ENCODE measurements around the gene NOL4L. TPM values are rescaled to one million over a fixed set of nuclear protein-coding genes. Genes with fewer than 3 reads are reported as not detected.
A peak's percentile ranks its signal among the peaks of the same experiment; 100 is the strongest.

NOL4L gene
- total RNA-seq, 2 experiments from 2014 or later, result 26.1 to 27.4 TPM

GRCh38 chr20:32484958-32485769 lies 100.0 kb downstream of the NOL4L start:
- H3K9me3 Mint-ChIP-seq, result no peaks in the 10 kb centered on the region
- CTCF ChIA-PET, result interaction anchor here (0.8 to 1.1 kb wide), 2 partner anchors 437 to 746 kb away, joined by 3 to 4 read pairs; no protein-coding TSS in a partner anchor
- POLR2A ChIA-PET, result interaction anchor here (0.6 kb wide), 1 partner anchor 36 kb away, joined by 5 read pairs; no protein-coding TSS in a partner anchor

GRCh38 chr20:32484225-32484957 lies 100.7 kb downstream of the NOL4L start:
- peaks cover 18% of the 10 kb centered on the region for H3K36me3 Mint-ChIP-seq (ENCODE audit: low read depth)
- H3K4me3 Mint-ChIP-seq, result peak overlapping the region; percentile 59
- no peak overlapping the region for H3K27ac Mint-ChIP-seq
- no peaks in the 10 kb centered on the region for H3K27me3 Mint-ChIP-seq
- H3K9me3 Mint-ChIP-seq, result no peaks in the 10 kb centered on the region
- CTCF ChIA-PET, result interaction anchor here (1.1 kb wide), 1 partner anchor 436 kb away, joined by 3 read pairs; no protein-coding TSS in a partner anchor
- DNase-seq, result peak; percentile 22
- H3K4me1 Mint-ChIP-seq, result peaks cover 28% of the 10 kb centered on the region
- POLR2A ChIA-PET, result no interaction called here

More at GRCh38 chr20:32484958-32485769, 100.0 kb downstream of the NOL4L start:
- DNase-seq, result peak; percentile 88
- H3K4me1 Mint-ChIP-seq, result peaks cover 28% of the 10 kb centered on the region
- peaks cover 19% of the 10 kb centered on the region for H3K36me3 Mint-ChIP-seq (ENCODE audit: low read depth)
- H3K4me3 Mint-ChIP-seq, result peak overlapping the region; percentile 79
- H3K27me3 Mint-ChIP-seq, result no peaks in the 10 kb centered on the region
- peak overlapping the region; percentile 87 for H3K27ac Mint-ChIP-seq

GRCh38 chr20:32483351-32484224 lies 101.5 kb downstream of the NOL4L start:
- DNase-seq, result peak; percentile 42
- H3K27me3 Mint-ChIP-seq, result no peaks in the 10 kb centered on the region
- POLR2A ChIA-PET, result no interaction called here
- no peaks in the 10 kb centered on the region for H3K9me3 Mint-ChIP-seq
- H3K4me3 Mint-ChIP-seq, result peak overlapping the region; percentile 69
- peaks cover 26% of the 10 kb centered on the region for H3K4me1 Mint-ChIP-seq
- peaks cover 16% of the 10 kb centered on the region for H3K36me3 Mint-ChIP-seq (ENCODE audit: low read depth)
- peak overlapping the region; percentile 41 for H3K27ac Mint-ChIP-seq
- CTCF ChIA-PET, result no interaction called here

- DNase-seq, result peak; percentile 40
- H3K27me3 Mint-ChIP-seq, result no peaks in the 10 kb centered on the region
- H3K4me3 Mint-ChIP-seq, result peak overlapping the region; percentile 68
- no peak overlapping the region for H3K27ac Mint-ChIP-seq
- CTCF ChIA-PET, result no interaction called here
- no peaks in the 10 kb centered on the region for H3K9me3 Mint-ChIP-seq
- peaks cover 11% of the 10 kb centered on the region for H3K36me3 Mint-ChIP-seq (ENCODE audit: low read depth)
- POLR2A ChIA-PET, result no interaction called here
- H3K4me1 Mint-ChIP-seq, result peaks cover 22% of the 10 kb centered on the region
Observed at GRCh38 chr20:32482442-32483261, 102.5 kb downstream of the NOL4L start.

GRCh38 chr20:32482143-32482441 lies 103.0 kb downstream of the NOL4L start:
- ChIA-PET CTCF (no interaction called here), POLR2A (no interaction called here)

GRCh38 chr20:32481311-32482142 lies 103.6 kb downstream of the NOL4L start:
- Mint-ChIP-seq H3K4me3 (peak overlapping the region; percentile 45), H3K27ac (no peak overlapping the region), H3K27me3 (no peaks in the 10 kb centered on the region), H3K36me3 (ENCODE audit: low read depth) (peaks cover 4% of the 10 kb centered on the region), H3K9me3 (no peaks in the 10 kb centered on the region), H3K4me1 (peaks cover 29% of the 10 kb centered on the region)
- POLR2A ChIA-PET, result no interaction called here
- CTCF ChIA-PET, result interaction anchor here (0.7 to 1.9 kb wide), 2 partner anchors 14 to 216 kb away, joined by 3 to 4 read pairs; no protein-coding TSS in a partner anchor
- no peak for DNase-seq

More at GRCh38 chr20:32482143-32482441, 103.0 kb downstream of the NOL4L start:
- H3K9me3 Mint-ChIP-seq, result no peaks in the 10 kb centered on the region
- H3K4me3 Mint-ChIP-seq, result peak overlapping the region; percentile 45
- peaks cover 23% of the 10 kb centered on the region for H3K4me1 Mint-ChIP-seq
- peaks cover 6% of the 10 kb centered on the region for H3K36me3 Mint-ChIP-seq (ENCODE audit: low read depth)
- DNase-seq, result no peak
- H3K27ac Mint-ChIP-seq, result peak overlapping the region; percentile 3
- H3K27me3 Mint-ChIP-seq, result no peaks in the 10 kb centered on the region

GRCh38 chr20:32480371-32481241 lies 104.5 kb downstream of the NOL4L start:
- Mint-ChIP-seq H3K27ac (no peak overlapping the region), H3K9me3 (no peaks in the 10 kb centered on the region), H3K36me3 (ENCODE audit: low read depth) (no peaks in the 10 kb centered on the region), H3K4me3 (no peak overlapping the region), H3K27me3 (no peaks in the 10 kb centered on the region), H3K4me1 (peaks cover 32% of the 10 kb centered on the region)
- CTCF ChIA-PET, result interaction anchor here (0.7 to 1.9 kb wide), 4 partner anchors 13 to 217 kb away, joined by 3 to 4 read pairs (median 3); no protein-coding TSS in a partner anchor
- POLR2A ChIA-PET, result no interaction called here
- DNase-seq, result no peak

GRCh38 chr20:32479697-32480171 lies 105.4 kb downstream of the NOL4L start:
- POLR2A ChIA-PET, result no interaction called here

GRCh38 chr20:32479012-32479411 lies 106.1 kb downstream of the NOL4L start:
- Mint-ChIP-seq H3K27ac (no peak overlapping the region), H3K36me3 (ENCODE audit: low read depth) (no peaks in the 10 kb centered on the region), H3K4me1 (peaks cover 26% of the 10 kb centered on the region), H3K4me3 (no peak overlapping the region), H3K27me3 (no peaks in the 10 kb centered on the region), H3K9me3 (no peaks in the 10 kb centered on the region)
- no peak for DNase-seq
- POLR2A ChIA-PET, result no interaction called here
- CTCF ChIA-PET, result no interaction called here

More at GRCh38 chr20:32479697-32480171, 105.4 kb downstream of the NOL4L start:
- Mint-ChIP-seq H3K27ac (no peak overlapping the region), H3K9me3 (no peaks in the 10 kb centered on the region), H3K36me3 (ENCODE audit: low read depth) (no peaks in the 10 kb centered on the region), H3K4me1 (peaks cover 26% of the 10 kb centered on the region), H3K4me3 (no peak overlapping the region), H3K27me3 (no peaks in the 10 kb centered on the region)
- no peak for DNase-seq
- CTCF ChIA-PET, result interaction anchor here (1.0 to 1.9 kb wide), 3 partner anchors 12 to 173 kb away, joined by 3 to 4 read pairs (median 3); no protein-coding TSS in a partner anchor

- no peaks in the 10 kb centered on the region for H3K36me3 Mint-ChIP-seq (ENCODE audit: low read depth)
- H3K4me1 Mint-ChIP-seq, result peaks cover 26% of the 10 kb centered on the region
- H3K27me3 Mint-ChIP-seq, result no peaks in the 10 kb centered on the region
- no peak for DNase-seq
- no peaks in the 10 kb centered on the region for H3K9me3 Mint-ChIP-seq
- no peak overlapping the region for H3K4me3 Mint-ChIP-seq
- ChIA-PET POLR2A (no interaction called here), CTCF (no interaction called here)
- H3K27ac Mint-ChIP-seq, result no peak overlapping the region
Observed at GRCh38 chr20:32478576-32478975, 106.6 kb downstream of the NOL4L start.

Data from activated CD4-positive, alpha-beta T cell treated with anti-CD3 and anti-CD28 coated beads, Interleukin-2, amount 10 ng/mL, durations not matched to agents 7 days and 5 days (primary cell).